B cell (primary cell): ENCODE measurements around the gene EDAR. TPM values are rescaled to one million over a fixed set of nuclear protein-coding genes. Genes with fewer than 3 reads are reported as not detected.

Experiments
- ATAC-seq: fragments of 200-7000 bp; cut with Tn5 transposase; one replicate; pipeline ENCODE4 v1.10.0; 2021; ENCODE audit warnings: low read depth, mild to moderate bottlenecking, moderate number of reproducible peaks, moderate library complexity
- CTCF ChIA-PET: fragments of 350-600 bp; sonication (Branson Sonifier 250); formaldehyde crosslinking; loops from one replicate; lab custom pipeline; 2021; ENCODE audit warnings: antibody characterized with exemption, inconsistent platforms; lab: Charles Lee
- POLR2A ChIA-PET: fragments of 350-600 bp; sonication (Branson Sonifier 250); formaldehyde crosslinking; loops from one replicate; lab custom pipeline; 2021; ENCODE audit warnings: antibody characterized with exemption; lab: Charles Lee
- DNase-seq: peaks from one replicate; pipeline ENCODE4 v3.0.0; 2013
- H2AFZ ChIP-seq: 2 replicates; pipeline ENCODE4 v1.6.1; 2012; ENCODE audit warnings: mild to moderate bottlenecking, low read depth, low read length; ENCODE audit not compliant: insufficient read depth, poor library complexity, severe bottlenecking
- H3K27ac ChIP-seq, 2 donors: 1 replicate in 1 of 2; 2 replicates in 1 of 2; pipeline ENCODE4 v1.5.1; 2012 to 2013; ENCODE audit warnings: low read length in 2 of 2, mild to moderate bottlenecking in 2 of 2, moderate library complexity in 1 of 2
- H3K27me3 ChIP-seq, 4 experiments: fragments of 200-600 bp in 1 of 4; sonication (generic) in 1 of 4; replicated peaks in 1 of 4; 1 replicate in 2 of 4; 2 replicates in 2 of 4; pipeline versions ENCODE4 v1.6.1 to v1.7.0; 2013 to 2016; ENCODE audit warnings: low read length in 3 of 4, mild to moderate bottlenecking in 2 of 4, mixed read lengths in 1 of 4, moderate library complexity in 1 of 4; ENCODE audit not compliant: insufficient read depth in 4 of 4, control insufficient read depth in 3 of 4; ENCODE audit errors: control extremely low read depth in 1 of 4
- H3K36me3 ChIP-seq, 2 experiments: replicated peaks in 1 of 2; 1 replicate in 1 of 2; 2 replicates in 1 of 2; pipeline versions ENCODE4 v1.6.1 to v1.7.1; 2013; ENCODE audit warnings: low read length in 1 of 2; ENCODE audit not compliant: insufficient read depth in 2 of 2, control insufficient read depth in 1 of 2; ENCODE audit errors: control extremely low read depth in 1 of 2, extremely low read depth in 1 of 2
- H3K4me1 ChIP-seq, 2 donors: fragments of 200-600 bp in 1 of 2; sonication (generic) in 1 of 2; 1 replicate in 1 of 2; 2 replicates in 1 of 2; pipeline versions ENCODE4 v1.5.1 to v1.6.1; 2013 to 2017; ENCODE audit warnings: low read length in 2 of 2; ENCODE audit not compliant: control insufficient read depth in 2 of 2, insufficient read depth in 2 of 2
- H3K4me2 ChIP-seq: replicated peaks from 2 replicates; pipeline ENCODE3; 2012; ENCODE audit warnings: mild to moderate bottlenecking, low read depth, low read length; ENCODE audit not compliant: poor library complexity, severe bottlenecking
- H3K4me3 ChIP-seq, 5 experiments: fragments of 200-600 bp in 1 of 5; sonication (generic) in 1 of 5; 1 replicate in 3 of 5; 2 replicates in 2 of 5; pipeline versions ENCODE4 v1.5.1 to v1.7.0; 2011 to 2016; ENCODE audit warnings: low read length in 4 of 5, mild to moderate bottlenecking in 4 of 5, low read depth in 2 of 5, control low read depth in 1 of 5, moderate library complexity in 1 of 5; ENCODE audit not compliant: insufficient read depth in 1 of 5; ENCODE audit errors: control extremely low read depth in 1 of 5, extremely low read depth in 1 of 5
- H3K79me2 ChIP-seq: fragments of 200-600 bp; sonication (generic); one replicate; pipeline ENCODE4 v1.6.0; 2016; ENCODE audit warnings: low read length; ENCODE audit not compliant: control insufficient read depth, insufficient read depth
- H3K9ac ChIP-seq: fragments of 200-600 bp; sonication (generic); 2 replicates; pipeline ENCODE4 v1.6.1; 2017; ENCODE audit warnings: mild to moderate bottlenecking, low read length, moderate library complexity
- H3K9me3 ChIP-seq, 3 donors: one replicate each; pipeline versions ENCODE4 v1.6.1 to v1.7.1; 2013; ENCODE audit warnings: low read length in 2 of 3; ENCODE audit not compliant: control insufficient read depth in 2 of 3, insufficient read depth in 1 of 3; ENCODE audit errors: control extremely low read depth in 1 of 3
- H4K20me1 ChIP-seq: 2 replicates; pipeline ENCODE4 v1.6.0; 2012; ENCODE audit warnings: mild to moderate bottlenecking, low read length; ENCODE audit not compliant: insufficient read depth, control insufficient read depth, poor library complexity, severe bottlenecking
- H3K27ac Mint-ChIP-seq: one replicate; pipeline ENCODE4 v1.8.0; 2021; ENCODE audit warnings: mixed read lengths
- H3K27me3 Mint-ChIP-seq: one replicate; pipeline ENCODE4 v1.8.0; 2021; ENCODE audit warnings: mixed read lengths
- H3K4me1 Mint-ChIP-seq: one replicate; pipeline ENCODE4 v1.8.0; 2021; ENCODE audit warnings: mixed read lengths
- H3K4me3 Mint-ChIP-seq: one replicate; pipeline ENCODE4 v1.8.0; 2021; ENCODE audit warnings: mixed read lengths
- H3K9me3 Mint-ChIP-seq: one replicate; pipeline ENCODE4 v1.8.0; 2022; ENCODE audit warnings: mixed read lengths; ENCODE audit not compliant: insufficient read depth
- CTCF ChIP-seq: fragments of 200-600 bp; IDR thresholded peaks from one replicate; pipeline ENCODE4 v1.8.0; 2022; ENCODE audit warnings: antibody characterized with exemption, mild to moderate bottlenecking
- EZH2 ChIP-seq: IDR thresholded peaks from 2 replicates; pipeline ENCODE4 v1.6.1; 2012; ENCODE audit warnings: borderline replicate concordance, low read depth, mild to moderate bottlenecking, moderate library complexity, low read length; ENCODE audit not compliant: insufficient read depth, poor library complexity, severe bottlenecking
- WGBS: methylation state at CpG from one replicate; pipeline ENCODE4 v1.1.5; 2013; ENCODE audit warnings: missing lambda C conversion rate; ENCODE audit not compliant: insufficient coverage; 5-methylcytosine and 5-hydroxymethylcytosine counted together
- intact Hi-C: fragments of 100-400 bp; cut with micrococcal nuclease; formaldehyde crosslinking; loops from one replicate; pipeline ENCODE4 v1.10.0; 2022
- polyA plus RNA-seq: library from polyadenylated mRNA; depleted of rRNA; stranded (reverse); fragments of >200 nt; gene quantifications from 2 replicates; pipeline ENCODE4 v1.2.3, GENCODE V29; 2012
- total RNA-seq, 2 donors: library from RNA; stranded (reverse); fragments of 120-200 nt in 1 of 2; gene quantifications; 1 replicate in 1 of 2; 2 replicates in 1 of 2; pipeline versions ENCODE4 v1.2.3 to v1.2.4, GENCODE V29; 2013 to 2022

The EDAR gene
- total and polyA plus RNA-seq, 2 donors (not counting 1 experiment from before 2014, with no cell fraction given) = 0.03 TPM; not detected in 1

DNA sequence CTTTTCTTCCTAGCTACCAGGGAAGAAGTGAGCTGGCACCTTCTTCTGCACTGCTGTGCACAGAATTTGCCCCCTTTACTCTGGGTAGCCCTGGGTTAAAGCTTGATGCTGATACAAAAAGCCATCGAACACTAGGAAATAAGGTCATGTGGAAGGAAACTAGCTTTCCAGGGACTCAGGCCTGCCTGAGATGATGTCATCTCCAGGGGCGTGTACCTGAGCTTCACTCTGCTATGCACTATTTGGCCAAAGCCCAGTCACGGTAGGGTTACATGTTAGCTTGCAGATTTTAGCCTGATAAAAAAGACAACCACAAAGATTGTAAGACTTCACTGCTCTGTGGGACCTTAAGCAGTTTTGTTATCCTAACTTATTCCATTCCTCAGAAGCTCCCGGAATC lies 20.4 kb downstream of the EDAR start:
- Mint-ChIP-seq H3K4me3 (no peak overlapping the region), H3K27me3 (peaks cover 7% of the 10 kb centered on the region), H3K9me3 (no peaks in the 10 kb centered on the region), H3K27ac (no peak overlapping the region), H3K4me1 (no peaks in the 10 kb centered on the region)
- no peaks in the 10 kb centered on the region for H3K27me3 ChIP-seq
- H3K4me1 ChIP-seq = no peaks in the 10 kb centered on the region
- DNase-seq (no peak), ATAC-seq (no peak)
- no peaks in the 10 kb centered on the region for H3K36me3 ChIP-seq
- TF ChIP-seq CTCF = no peak
- TF ChIP-seq EZH2 = no peak
- H3K79me2 ChIP-seq = no peaks in the 10 kb centered on the region
- ChIA-PET POLR2A (no interaction called here), CTCF (interaction anchor here (0.7 kb wide), 2 partner anchors 9 to 23 kb away, joined by 3 to 4 read pairs; no protein-coding TSS in a partner anchor)
- no peaks in the 10 kb centered on the region for H4K20me1 ChIP-seq
- no peak overlapping the region for H3K27ac ChIP-seq
- intact Hi-C loops = no loop called here
- WGBS = 59% methylated on average over 3 of the region's 4 CpGs
- no peak overlapping the region for H3K9ac ChIP-seq
- H3K4me2 ChIP-seq = no peak overlapping the region
- H3K4me3 ChIP-seq = no peak overlapping the region
- H2AFZ ChIP-seq = no peak overlapping the region
- H3K9me3 ChIP-seq = no peaks in the 10 kb centered on the region

GRCh38 chr2:108967757-108968156 lies 21.3 kb downstream of the EDAR start:
- ChIA-PET CTCF (interaction anchor here (0.7 kb wide), 1 partner anchor 24 kb away, joined by 3 read pairs; no protein-coding TSS in a partner anchor), POLR2A (no interaction called here)
- Mint-ChIP-seq H3K27me3 (peaks cover 7% of the 10 kb centered on the region), H3K9me3 (no peaks in the 10 kb centered on the region), H3K27ac (no peak overlapping the region), H3K4me3 (no peak overlapping the region), H3K4me1 (no peaks in the 10 kb centered on the region)
- DNase-seq (no peak), ATAC-seq (no peak)
- no peaks in the 10 kb centered on the region for H3K4me1 ChIP-seq
- WGBS = 76% methylated on average over 7 of the region's 7 CpGs
- H3K9me3 ChIP-seq = no peaks in the 10 kb centered on the region
- no peaks in the 10 kb centered on the region for H3K27me3 ChIP-seq
- H3K4me3 ChIP-seq = no peak overlapping the region
- no peak overlapping the region for H3K9ac ChIP-seq
- no peaks in the 10 kb centered on the region for H3K36me3 ChIP-seq
- intact Hi-C loops = no loop called here
- no peak overlapping the region for H2AFZ ChIP-seq
- no peak for TF ChIP-seq CTCF
- TF ChIP-seq EZH2 = no peak
- H3K27ac ChIP-seq = no peak overlapping the region
- no peaks in the 10 kb centered on the region for H3K79me2 ChIP-seq
- no peak overlapping the region for H3K4me2 ChIP-seq
- H4K20me1 ChIP-seq = no peaks in the 10 kb centered on the region
